Stimulated activated CD4-positive, alpha-beta T cell treated with anti-CD3 and anti-CD28 coated beads, Interleukin-12 subunit alpha, Interleukin-12 subunit beta, amount 100 ng/mL, for 4 hours (primary cell): ENCODE measurements around the gene RAPGEF1.
A peak's percentile ranks its signal among the peaks of the same experiment; 100 is the strongest.
"Not testable (repeated sequence)": the region's sequence is repeated elsewhere in the genome, so short reads cannot be mapped to it uniquely, and the experiment has no call there.

Experiments used
- DNase-seq: peaks from one replicate; pipeline ENCODE4 v3.0.0-alpha.2; 2020

Gene RAPGEF1

DNA sequence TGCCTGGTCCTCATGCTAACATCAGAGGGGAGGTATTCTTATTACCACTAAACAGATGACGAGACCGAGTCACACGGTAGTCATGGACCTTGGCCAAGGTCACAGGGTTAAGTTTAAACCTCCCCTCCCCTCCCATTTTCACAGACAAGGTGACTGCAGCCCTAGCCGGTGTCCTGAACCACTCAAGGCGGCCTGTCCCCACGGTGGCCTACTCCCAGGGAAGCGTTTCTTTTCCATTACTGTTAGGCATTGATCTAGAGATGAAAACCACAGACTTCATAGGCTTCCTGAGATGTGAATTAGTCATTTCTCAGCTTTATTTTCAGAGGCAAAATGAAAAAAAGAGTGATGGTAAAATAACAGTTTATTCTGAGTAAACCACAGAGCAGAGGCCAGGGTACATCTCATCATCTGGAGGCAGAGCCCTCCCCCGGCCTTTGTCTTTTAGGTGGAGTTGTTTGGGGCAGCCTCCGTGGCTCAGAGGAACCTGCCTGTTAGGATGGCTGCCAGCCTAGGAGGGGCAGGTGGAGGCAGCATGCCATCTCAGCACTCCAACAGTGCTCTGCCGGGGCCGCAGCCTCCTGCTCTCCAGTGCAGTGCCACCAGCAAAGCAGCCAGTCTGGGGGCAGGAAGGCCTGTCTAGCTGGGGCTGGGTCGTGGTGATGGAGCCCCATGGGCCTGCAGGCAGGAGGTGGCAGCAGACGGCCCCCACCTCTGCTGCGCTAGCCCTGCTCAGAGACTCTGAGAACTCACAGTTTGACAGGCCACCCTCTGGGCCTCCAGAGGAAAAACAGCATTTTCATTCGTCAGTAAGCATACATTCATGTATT lies 71.2 kb downstream of the RAPGEF1 start:
- DNase-seq = peak; percentile 51

DNA sequence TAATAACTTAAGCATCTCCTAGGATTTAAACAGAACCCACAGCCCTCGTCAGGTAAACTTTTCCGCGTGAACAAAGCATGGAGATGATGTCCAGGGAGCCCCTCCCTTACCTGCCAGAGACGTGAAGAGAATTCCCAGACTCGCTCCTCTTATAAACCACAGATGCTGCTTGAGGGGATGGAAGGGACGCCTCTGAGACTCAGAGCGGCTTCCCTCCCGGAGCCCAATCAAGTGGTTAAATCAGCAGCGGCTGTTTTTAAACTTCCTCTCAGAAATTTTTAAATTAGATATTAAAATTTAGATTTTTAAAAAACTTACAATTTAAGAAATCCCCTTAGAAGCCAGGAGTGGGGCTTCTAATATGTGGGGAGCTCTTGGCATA lies 71.8 kb downstream of the RAPGEF1 start:
- no peak for DNase-seq

DNA sequence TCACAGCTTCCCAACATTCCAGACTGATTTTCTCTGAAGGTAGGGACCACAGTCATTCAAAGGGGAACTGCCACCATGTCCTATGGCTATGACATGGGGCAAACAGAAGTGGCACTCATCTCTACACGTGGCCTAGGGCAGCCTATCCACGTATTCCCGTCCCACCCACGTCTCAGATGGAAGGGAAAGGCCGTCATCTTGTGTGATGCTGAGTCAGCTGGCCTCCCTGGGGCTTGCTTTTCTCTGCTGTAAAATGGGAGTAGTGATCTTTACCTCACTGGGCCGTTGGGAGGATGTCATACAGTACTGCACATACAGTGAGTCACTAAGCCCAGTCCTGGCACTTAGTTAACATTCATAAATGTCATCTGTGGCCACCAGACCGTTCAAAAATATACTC lies 72.3 kb downstream of the RAPGEF1 start:
- DNase-seq = peak; percentile 45

DNA sequence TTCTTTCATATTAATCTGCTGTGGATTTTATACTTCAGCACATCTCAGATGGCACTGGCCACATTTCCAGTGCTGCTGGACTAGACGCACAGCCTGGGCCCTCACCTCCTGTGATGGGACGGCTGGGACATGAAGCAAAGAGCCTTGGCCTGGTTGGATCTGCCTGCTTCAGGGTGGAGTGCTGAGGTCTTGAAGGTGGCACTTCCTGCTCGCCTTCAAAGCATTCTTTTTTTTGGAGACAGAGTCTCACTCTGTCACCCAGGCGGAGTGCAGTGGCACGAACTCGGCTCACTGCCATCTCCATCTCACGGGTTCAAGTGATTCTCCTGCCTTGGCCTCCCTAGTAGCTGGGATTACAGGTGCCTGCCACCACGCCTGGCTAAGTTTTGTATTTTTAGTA lies 73.1 kb downstream of the RAPGEF1 start:
- DNase-seq = no peak

DNA sequence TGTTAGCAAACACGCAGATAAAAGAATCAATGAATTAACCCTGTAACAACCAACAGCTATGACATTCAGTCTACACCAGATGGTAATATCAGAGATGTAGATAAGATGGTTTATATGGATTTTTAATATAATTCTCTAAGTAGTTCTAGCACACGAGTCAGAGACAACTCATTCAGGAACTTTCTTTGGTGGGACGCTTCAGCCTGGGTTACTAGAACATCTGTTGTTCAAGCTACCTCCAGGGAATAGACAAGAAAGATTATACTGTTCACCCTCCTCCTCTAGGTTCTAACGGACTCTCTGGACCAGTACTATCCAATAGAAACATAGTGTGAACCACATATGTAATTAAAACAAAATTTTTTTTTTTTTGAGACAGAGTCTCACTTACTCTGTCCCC lies 73.8 kb downstream of the RAPGEF1 start:
- no peak for DNase-seq

DNA sequence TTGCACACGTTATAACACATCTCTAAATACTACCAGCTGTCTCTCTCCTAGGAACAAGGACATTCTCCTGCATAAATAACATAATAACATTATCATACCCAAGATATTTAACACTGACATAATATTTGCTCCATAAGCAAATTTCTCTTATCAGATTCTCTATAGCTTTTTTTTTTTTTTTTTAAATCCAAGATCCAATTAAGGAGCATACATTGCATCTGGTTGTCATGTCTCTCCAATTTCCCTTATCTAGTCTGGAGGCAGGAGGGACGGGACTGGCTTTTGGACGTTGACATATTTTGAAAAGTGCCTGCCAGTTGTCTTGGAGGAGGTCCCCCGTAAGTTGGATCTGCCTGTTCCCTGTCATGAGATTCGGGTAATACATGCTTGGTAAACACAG lies 76.6 kb downstream of the RAPGEF1 start:
- DNase-seq = no peak

DNA sequence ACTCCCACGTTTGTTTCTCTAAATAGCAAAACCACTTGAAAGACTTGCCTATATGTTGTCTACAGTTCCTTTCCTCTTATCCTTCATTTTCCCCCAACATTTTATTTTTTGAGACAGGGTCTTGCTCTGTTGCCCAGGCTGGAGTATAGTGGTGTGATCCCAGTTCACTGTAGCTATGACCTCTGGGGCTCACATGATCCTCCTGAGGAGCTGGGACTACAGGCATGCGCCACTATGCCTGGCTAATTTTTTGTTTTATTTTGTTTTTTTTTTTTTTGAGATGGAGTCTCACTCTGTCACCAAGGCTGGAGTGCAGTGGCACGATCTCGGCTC lies 77.6 kb downstream of the RAPGEF1 start:
- not testable (repeated sequence) for DNase-seq

DNA sequence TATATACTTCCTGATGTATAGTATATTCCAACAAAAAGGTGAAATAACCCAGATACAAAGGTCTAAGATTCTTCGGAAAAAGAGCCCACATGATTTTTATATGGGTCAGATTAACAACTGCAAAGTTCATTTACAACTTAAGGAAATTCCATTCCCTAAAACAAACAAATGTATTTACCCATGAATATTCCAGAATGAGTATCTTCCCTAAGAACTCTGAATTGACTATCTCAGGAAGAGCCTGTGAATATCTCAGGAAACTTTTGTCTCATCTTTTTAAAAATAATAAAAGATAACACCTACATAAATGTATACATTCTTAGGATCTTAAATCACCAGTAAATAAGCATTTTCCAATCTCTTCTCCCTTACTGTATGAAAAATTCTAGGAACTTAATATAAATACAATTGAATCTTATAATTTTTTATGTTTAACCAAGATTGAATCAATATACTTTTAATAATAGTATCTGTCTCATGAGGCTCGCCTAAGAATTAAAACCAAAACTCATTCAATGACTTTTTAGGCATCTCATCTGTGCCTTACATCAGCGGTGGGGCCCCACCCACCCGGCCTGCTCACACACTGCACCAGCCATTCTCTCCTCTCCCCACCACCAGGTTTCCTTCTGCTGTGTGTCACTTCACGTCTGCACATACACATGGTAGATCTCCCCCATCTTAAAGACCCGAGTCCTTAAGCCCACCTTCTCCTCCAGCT lies 78.1 kb downstream of the RAPGEF1 start:
- DNase-seq = peak; percentile 60

DNA sequence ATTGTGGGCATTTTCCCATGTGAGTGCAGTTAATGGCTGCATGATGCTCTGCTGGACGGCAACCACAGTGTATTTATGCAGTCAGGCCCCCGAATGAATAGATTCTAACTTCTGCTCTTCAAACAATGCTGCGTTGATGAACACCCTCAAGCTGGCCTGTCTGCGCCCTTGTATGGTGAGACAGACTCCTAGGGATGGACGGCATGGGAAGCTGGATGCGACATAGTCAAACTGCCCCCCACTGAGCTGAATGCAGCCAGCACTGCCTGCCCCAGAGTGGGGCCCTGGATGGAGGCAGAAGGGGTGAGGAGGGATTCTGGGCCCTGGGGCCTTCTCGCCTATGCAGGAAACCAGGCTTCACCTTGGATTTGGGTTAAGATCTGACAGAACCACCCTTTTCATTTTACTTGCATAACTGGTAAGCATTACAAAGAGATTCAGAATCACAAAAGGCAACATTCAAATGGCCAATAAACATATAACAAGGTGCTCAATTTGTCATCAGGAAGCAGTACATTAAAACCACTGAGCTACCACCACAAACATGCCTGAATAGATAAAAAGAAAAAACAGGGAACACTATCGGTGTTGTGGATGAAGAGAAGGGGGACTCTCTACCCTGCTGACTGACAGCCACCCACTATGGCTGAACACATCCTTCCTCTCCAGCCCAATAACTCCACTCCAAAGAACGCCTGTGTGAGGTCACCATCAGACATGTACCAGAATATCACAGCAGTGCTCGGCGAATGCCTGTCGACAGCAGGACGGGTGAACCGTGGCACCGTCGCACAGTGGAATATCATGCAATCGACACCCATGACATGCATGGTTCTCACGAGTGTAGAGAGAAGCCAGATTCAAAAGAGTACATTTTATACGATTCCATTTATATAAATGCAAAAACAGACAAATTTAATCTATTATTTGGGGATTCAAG lies 79.1 kb downstream of the RAPGEF1 start:
- DNase-seq = no peak

DNA sequence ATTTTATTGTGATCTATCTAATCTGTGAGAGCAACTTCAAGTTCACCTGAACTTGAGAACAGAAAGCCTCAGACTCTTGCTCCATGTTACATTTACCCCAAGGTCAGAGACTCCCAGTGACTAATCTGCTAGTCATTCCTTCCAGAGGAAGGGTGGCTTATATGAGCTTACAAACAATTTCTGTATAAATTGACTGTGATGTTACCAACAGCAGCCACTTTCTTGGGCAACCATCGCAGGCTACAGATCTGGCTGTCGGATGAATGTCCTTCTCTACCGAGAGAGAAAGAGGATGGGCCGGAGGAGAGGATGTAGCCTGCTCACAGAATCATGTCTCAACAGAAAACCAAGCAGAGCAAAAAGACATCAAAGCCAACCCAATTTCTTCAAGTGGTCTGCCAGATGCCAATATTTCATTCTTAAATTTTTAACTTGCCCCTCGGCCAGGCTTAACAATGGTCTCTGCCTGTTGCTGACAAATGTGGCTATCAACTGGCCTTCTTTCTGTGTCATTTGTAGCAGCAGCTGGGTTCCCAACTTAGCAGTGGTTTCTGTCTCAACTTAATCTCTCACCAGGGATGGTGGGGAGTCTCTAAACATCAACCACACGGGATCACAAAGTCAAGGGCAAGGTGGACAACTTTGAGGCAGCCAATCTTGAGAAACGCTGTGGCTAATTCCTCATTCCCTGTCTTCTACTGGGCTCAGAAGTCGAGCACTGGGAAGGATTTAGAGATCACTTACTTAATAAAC lies 81.3 kb downstream of the RAPGEF1 start:
- peak; percentile 26 for DNase-seq

DNA sequence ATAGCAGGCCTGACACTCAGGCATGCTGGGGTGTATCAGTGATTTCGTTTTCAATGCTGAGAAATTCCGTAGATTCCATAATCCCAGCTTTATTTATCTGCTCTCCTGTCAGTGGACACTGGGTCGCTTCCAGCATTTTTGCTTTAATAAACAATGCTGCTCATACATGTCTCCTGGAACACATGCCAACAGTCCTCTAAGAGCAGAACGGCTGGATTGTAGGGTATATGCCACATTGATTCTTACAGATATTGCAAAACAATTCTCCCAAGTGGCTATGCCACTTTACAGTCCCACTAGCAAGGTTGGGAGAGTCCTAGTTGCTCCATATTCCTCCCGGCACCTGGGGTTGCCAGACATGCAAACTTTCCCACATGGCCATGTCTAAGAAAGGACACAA lies 81.9 kb downstream of the RAPGEF1 start:
- DNase-seq = no peak

DNA sequence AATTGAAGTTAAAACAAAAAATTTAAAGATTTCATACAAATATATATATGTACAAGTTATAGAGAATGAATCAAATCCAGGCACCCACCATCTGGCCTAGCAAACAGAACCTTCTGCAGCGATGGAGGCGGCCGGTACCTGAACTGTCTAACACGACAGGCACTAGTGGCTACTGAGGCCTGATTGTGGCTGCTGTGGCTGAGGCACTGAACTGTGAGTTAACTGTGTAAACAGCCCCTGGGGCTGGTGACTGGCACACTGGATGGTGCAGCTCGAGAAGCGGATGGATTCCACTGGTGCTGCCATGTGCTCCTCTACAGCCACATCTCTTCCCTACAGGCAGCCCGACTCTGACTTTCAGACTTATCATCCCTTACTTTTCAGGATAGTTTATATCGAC lies 82.4 kb downstream of the RAPGEF1 start:
- DNase-seq = no peak

DNA sequence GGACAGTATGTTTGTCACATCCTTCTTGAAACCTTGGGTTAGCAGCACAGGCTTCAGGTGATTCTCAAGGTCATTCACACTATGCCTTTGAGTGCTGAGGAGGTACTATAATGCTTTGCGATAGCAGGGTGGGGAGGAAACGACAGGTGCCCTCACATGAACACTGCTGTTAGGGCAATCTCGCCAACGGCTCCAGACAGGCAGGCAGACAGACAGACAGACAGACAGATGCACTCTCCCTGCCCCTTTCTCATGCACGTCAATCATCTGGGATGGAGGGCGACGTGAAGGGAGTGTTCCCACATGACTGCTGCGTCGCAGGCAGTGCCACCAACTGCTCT lies 82.9 kb downstream of the RAPGEF1 start:
- DNase-seq = no peak

DNA sequence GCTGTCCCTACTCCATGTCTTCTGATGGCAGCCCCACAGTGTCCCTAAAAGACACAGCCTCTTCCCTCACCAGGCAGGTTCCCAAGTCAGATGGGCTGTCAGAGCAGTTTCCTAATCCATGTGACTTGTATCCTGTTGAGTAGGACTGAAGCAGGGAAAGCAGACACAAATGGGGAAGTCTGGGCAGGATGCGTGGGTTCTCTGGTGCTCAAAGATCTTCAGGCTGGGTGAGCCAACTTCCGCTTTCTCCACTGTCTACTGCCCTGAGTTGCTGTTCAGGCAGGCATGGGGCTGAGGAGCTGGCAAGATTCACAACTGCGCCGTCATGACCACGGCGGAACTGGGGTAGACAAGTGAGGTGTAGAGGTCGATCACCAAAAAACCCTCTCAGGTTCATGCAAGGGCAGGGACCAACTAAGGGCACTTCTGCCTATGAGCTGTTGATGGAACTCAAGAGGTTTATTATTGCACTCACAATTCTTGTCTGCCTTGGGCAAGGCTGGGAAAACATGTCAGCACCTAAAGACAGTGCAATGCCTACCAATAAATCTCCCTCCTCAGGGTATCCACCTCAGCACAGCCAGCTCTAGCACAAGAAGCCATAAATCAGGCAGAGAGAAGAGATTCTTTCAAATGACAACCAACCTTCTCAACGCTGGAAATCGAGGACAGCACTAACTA lies 83.4 kb downstream of the RAPGEF1 start:
- peak; percentile 46 for DNase-seq

DNA sequence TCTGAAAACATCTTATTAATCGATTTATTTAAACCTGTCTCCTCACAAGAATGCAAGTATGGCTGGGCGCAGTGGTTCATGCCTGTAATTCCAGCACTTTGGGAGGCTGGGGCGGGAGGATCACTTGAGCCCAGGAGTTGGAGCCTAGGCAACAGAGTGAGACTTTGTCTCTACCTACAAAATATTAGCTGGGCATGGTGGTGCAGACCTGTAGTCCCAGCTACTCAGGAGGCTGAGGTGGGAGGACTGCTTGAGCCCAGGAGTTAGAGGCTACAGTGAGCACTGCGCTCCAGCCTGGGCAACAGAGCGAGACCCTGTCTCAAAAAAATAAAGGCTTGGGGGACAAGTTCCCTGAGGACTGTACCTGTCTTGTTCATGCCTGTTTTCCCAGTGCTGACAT lies 85.5 kb downstream of the RAPGEF1 start:
- DNase-seq = not testable (repeated sequence)

DNA sequence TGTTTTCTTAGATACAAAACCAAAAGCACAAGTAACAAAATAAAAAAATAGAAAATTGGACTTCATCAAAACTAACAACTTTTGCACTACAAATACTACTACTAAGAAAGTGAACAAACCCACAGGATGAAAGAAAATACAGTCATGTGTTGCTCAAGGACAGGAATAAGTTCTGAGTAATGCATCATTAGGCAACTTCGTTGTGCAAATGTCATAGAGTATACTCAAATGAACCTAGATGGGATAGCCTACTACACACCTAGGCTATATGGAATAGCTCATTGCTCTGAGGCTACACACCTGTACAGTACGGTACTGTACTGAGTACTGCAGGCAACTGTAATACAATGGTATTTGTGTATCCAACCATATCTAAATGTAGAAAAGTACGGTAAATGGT lies 88.3 kb downstream of the RAPGEF1 start:
- no peak for DNase-seq

DNA sequence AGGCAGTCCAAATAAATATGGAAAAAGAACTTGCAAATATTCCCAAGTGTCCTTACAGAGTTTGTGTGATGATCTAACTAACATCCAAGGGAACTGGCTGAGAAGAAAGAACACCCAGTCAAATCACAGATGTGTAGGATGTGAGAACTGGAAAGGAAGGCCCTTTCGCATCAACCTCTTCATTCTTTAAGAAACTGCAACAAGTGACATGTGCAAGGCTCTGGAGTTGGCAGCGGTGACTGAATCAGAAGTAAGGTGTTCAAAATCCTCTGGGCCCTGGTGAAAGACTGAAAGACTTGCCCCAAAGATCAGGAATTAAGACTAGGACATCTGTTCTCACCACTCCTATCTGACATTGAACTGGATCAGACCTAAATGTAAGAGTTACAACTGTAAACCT lies 88.7 kb downstream of the RAPGEF1 start:
- DNase-seq = no peak

DNA sequence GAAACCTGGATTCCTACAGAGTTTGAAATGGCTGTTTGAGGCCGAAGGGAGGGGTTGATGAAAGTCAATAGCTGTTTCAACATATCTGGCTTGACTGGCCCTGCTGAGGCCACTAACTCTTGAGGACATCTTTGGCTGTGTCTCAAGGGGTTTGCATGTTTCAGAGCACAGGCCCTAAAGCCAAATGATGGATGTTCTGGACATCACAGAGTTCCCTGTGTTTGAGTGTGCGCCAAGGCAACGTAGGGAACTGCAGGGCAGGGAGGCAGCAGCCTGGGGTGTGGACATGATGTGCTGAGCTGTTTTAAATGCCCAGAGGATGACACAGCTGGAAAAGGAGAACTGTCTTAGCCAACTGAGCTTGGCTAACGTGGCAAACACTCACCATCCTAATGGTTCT lies 89.6 kb downstream of the RAPGEF1 start:
- DNase-seq = no peak

DNA sequence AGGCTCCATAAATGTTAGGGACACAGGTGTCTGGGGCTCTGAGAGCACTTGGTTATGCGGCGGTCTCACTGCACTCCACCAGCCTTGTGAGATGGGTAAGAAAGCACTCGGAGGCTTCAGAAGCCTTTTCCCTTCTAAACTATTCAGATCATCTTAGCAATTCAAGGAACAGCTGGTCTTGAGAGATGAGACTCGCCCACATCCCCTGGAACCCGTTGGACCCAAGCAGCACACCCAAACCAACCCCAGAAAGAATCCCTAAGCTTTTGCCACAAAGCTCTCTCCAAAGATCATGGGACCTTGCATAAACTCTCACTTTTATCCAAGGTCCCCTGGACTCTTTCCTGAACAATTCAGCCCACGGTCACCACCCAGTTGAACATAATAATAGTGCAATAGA lies 90.2 kb downstream of the RAPGEF1 start:
- no peak for DNase-seq

DNA sequence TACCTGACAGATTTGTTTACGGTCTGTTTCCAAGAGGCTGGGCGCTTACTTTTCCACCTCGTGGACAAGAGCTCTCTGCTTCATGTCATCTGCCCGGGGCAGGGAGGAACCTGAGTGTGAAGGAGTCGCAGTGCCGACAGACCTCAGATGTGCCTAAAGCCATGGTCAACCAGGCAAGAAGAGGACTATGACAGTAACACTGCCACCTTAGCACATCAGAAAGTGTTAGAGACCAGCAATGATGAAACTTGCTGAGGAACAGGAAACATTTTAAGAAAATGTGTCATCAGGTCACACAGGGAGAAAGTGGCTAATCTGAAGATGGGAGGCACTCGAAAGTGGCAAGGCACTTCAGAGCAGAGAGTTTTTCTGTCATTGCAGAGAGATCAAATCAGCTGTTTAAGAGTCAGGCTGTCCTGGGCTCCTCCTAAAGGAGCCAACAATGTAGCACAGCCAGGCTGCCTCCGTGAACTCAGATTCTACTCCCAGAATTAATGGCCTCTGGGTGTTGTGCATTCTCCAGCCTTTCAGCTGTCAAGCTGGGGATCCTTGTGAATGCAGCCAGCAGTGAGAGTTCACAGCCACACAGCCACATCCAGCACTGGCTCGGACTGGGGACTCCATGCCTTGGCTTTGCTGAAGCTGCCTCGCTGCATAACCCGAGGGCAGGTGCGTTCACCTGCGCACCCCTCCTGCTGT lies 94.6 kb downstream of the RAPGEF1 start:
- no peak for DNase-seq

DNA sequence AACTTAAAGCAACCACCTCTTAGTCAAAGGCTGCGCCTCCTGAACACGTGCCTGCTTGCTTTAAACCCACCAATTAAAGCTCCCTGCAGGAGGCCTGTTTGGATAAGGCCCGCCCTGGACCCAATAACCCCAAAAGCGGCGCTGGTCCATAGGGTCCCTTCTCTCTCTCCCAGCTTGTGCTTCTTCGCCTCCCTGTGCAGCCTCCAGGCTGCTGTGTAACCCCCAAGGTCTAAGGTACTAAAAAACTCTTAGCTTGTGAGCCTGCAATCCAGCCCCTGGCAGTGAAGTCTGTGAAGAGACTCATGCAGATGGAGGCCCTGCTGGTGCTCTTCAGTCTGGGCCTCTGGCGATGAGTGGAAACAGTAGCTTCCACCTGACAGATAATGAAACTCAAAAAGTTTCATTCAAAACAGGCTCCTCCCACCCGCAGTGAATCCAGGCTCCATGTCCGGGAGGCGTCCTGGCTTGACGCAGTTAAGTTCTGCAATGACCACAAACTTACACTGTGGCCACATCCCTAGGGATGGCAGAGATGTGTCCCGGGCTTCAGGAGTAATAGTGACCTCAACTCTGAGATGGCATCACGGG lies 97.3 kb downstream of the RAPGEF1 start:
- DNase-seq = peak; percentile 36
